NCI-H2029 treated with DMSO at 0.1 percent for 48 hours (cell line): ENCODE results near the gene OR10G3.

ENCODE experiments used
- DNase-seq: peaks from one replicate; lab custom pipeline; 2025; lab: John Stamatoyannopoulos, UW

OR10G3 gene

GRCh38 chr14:21535545-21536417 lies 44.1 kb downstream of the OR10G3 start:
- DNase-seq, result no peak

GRCh38 chr14:21534576-21534975 lies 45.3 kb downstream of the OR10G3 start:
- DNase-seq, result no peak

GRCh38 chr14:21533294-21533693 lies 46.6 kb downstream of the OR10G3 start:
- no peak for DNase-seq

- no peak for DNase-seq
Measured at GRCh38 chr14:21529515-21529914, 50.4 kb downstream of the OR10G3 start.

GRCh38 chr14:21528381-21529348 lies 51.2 kb downstream of the OR10G3 start:
- peak; percentile 8 for DNase-seq

GRCh38 chr14:21527318-21527679 lies 52.6 kb downstream of the OR10G3 start:
- DNase-seq, result no peak

- no peak for DNase-seq
Measured at GRCh38 chr14:21526672-21527317, 53.1 kb downstream of the OR10G3 start.

- DNase-seq, result peak; percentile 76
Measured at GRCh38 chr14:21525962-21526671, 53.8 kb downstream of the OR10G3 start, which contains the start of gene SALL2. Gene SALL2 (minus strand): TSS chr14:21526346. CDS start chr14:21526127, 219 bp downstream.

GRCh38 chr14:21525571-21525961 lies 54.3 kb downstream of the OR10G3 start:
- no peak for DNase-seq

GRCh38 chr14:21524575-21525490 lies 55.0 kb downstream of the OR10G3 start:
- DNase-seq, result no peak

GRCh38 chr14:21523203-21523602 lies 56.7 kb downstream of the OR10G3 start:
- no peak for DNase-seq

GRCh38 chr14:21521501-21521900 lies 58.4 kb downstream of the OR10G3 start:
- DNase-seq, result no peak

- no peak for DNase-seq
Measured at GRCh38 chr14:21520767-21521166, 59.1 kb downstream of the OR10G3 start.

GRCh38 chr14:21518725-21519124 lies 61.2 kb downstream of the OR10G3 start:
- no peak for DNase-seq
